Measurements from ENCODE around the gene LZTS3.

DNA sequence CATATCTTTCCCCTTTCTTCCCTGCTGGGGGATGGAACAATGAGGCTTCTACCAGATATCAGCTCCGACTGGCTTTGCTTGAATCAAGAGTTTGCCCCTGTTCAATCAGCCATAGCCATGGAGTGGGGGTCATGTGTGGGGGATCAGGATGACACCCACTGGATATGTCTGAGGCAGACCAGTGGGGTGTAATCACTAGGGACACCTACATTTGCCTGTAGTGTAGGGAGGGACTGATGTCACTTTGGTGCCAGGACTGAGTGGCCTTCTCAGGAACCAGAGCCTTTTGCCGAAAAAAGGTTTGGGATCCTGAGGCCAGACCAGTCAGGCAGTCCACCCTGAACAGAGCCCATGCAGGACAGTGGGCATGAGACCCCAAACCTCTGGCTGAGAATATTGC, 37.0 kb upstream of the LZTS3 start:
- TF ChIP-seq, protein P1, sequence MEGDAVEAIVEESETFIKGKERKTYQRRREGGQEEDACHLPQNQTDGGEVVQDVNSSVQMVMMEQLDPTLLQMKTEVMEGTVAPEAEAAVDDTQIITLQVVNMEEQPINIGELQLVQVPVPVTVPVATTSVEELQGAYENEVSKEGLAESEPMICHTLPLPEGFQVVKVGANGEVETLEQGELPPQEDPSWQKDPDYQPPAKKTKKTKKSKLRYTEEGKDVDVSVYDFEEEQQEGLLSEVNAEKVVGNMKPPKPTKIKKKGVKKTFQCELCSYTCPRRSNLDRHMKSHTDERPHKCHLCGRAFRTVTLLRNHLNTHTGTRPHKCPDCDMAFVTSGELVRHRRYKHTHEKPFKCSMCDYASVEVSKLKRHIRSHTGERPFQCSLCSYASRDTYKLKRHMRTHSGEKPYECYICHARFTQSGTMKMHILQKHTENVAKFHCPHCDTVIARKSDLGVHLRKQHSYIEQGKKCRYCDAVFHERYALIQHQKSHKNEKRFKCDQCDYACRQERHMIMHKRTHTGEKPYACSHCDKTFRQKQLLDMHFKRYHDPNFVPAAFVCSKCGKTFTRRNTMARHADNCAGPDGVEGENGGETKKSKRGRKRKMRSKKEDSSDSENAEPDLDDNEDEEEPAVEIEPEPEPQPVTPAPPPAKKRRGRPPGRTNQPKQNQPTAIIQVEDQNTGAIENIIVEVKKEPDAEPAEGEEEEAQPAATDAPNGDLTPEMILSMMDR (IDR thresholded peaks at IDR 0.05 in 8 of 11, conservative IDR thresholded peaks at IDR 0.05 in 3 of 11), result no peak
- TF ChIP-seq POLR2A (IDR thresholded peaks at IDR 0.05), result no peak

Measured in spleen (tissue), 7 donors.